NCI-H748 (cell line): Measurements from ENCODE around the gene CNBP.
A peak's percentile ranks its signal among the peaks of the same experiment; 100 is the strongest.
"Not testable (repeated sequence)": the region's sequence is repeated elsewhere in the genome, so short reads cannot be mapped to it uniquely, and the experiment has no call there.

Experiments
- DNase-seq: peaks from one replicate; lab custom pipeline; 2025; ENCODE audit not compliant: unreplicated experiment; lab: John Stamatoyannopoulos, UW

CNBP gene

GRCh38 chr3:129183569-129184395 lies at the start of gene CNBP:
Gene CNBP (minus strand): TSS chr3:129183896. CDS start chr3:129171757, 12,139 bp downstream.
- DNase-seq, result peak; percentile 94

- DNase-seq, result peak; percentile 34
Measured at GRCh38 chr3:129231331-129232119, 47.8 kb upstream of the CNBP start.

DNA sequence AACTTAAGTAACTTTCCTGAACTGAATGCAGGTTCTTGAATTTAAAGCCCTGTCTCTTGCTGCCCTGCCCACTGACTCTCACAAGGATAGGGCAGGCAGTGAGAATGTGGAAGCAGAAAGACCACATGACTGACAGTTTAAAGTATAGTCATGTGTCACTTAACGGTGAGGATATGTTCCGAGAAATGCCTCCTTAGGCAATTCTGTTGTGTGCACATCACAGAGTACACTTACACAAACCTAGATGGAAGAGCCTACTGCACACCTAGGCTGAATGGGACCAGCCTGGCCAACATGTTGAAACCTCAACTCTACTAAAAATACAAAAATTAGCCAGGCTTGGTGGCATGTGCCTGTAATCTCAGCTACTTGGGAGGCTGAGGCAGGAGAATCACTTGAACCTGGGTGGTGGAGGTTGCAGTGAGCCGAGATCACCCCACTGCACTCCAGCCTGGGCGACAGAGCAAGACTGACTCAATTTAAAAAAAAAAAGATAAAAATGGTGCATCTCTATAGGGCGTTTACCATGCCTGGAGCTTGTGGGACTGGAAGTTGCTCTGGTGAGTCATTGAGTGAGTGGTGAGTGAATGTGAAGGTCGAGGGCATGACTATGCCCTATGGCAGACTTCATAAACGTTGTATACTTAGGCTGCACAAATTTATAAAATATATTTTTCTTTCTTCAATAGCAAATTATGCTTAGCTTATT lies 46.8 kb upstream of the CNBP start:
- DNase-seq, result no peak

- no peak for DNase-seq
Measured at GRCh38 chr3:129228891-129229585, 45.3 kb upstream of the CNBP start.

- no peak for DNase-seq
Measured at GRCh38 chr3:129226374-129226773, 42.7 kb upstream of the CNBP start.

GRCh38 chr3:129224984-129225393 lies 41.3 kb upstream of the CNBP start:
- DNase-seq, result peak; percentile 1

- not testable (repeated sequence) for DNase-seq
Measured at GRCh38 chr3:129224387-129224786, 40.7 kb upstream of the CNBP start.

DNA sequence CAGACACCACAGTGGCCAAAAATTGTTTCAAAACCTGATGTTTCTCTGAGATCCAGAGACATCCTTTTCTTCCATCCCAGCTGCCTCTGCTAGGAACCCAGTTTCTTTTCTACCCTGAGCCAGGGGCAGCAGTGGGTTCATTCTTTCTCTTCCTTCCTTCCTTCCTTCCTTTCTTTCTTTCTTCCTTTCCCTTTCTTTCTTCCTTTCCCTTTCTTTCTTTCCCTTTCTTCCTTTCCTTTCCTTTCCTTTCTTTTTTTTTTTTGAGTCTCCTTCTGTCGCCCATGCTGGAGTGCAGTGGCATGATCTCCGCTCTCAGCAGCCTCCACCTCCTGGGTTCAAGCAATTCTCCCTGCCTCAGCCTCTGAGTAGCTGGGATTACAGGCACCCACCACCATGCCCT lies 35.0 kb upstream of the CNBP start:
- DNase-seq, result no peak

GRCh38 chr3:129213238-129213637 lies 29.5 kb upstream of the CNBP start:
- no peak for DNase-seq

GRCh38 chr3:129211772-129212171 lies 28.1 kb upstream of the CNBP start:
- DNase-seq, result peak; percentile 41

DNA sequence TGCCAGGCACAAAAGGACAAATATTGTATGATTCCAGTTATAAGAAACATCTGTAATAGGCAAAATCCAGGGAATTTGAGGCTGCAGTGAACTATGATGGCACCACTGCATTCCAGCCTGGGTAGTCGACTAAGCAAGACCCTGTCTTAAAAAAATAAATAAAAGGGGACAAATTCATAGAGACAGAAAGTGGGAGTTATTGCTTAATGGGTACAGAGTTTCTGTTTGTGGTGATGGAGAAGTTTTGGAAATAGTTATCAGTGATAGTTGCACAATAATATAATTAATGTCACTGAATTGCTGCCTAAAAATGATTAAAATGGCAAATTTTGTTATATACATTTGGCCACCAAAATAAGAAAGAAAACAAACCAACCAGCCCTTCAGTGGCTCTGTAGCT lies 27.6 kb upstream of the CNBP start:
- DNase-seq, result no peak

GRCh38 chr3:129207479-129207878 lies 23.8 kb upstream of the CNBP start:
- no peak for DNase-seq

GRCh38 chr3:129205109-129205832 lies 21.6 kb upstream of the CNBP start:
- no peak for DNase-seq

- no peak for DNase-seq
Measured at GRCh38 chr3:129204473-129204872, 20.8 kb upstream of the CNBP start.

GRCh38 chr3:129199366-129199765 lies 15.7 kb upstream of the CNBP start:
- DNase-seq, result no peak

DNA sequence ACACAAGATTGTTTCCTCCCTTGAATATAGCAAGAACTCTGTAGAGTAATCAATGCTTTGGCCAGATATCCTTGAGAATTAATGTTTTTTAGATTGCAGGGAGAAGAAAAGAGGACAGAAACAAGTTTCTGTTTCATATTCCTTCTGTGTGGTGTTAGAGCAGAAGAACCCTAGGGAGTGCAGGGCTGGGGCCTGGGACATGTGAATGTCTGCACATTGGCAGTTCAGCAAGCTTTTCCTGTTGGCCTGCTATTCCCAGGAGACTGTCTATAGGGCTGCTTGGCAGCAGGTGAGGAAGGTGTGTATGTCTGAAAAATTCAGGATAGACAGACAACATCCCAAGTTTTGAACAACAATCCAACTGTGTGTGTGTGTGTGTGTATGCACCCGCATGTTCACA lies 13.6 kb upstream of the CNBP start:
- DNase-seq, result no peak

- no peak for DNase-seq
Measured at GRCh38 chr3:129196601-129197000, 12.9 kb upstream of the CNBP start.

DNA sequence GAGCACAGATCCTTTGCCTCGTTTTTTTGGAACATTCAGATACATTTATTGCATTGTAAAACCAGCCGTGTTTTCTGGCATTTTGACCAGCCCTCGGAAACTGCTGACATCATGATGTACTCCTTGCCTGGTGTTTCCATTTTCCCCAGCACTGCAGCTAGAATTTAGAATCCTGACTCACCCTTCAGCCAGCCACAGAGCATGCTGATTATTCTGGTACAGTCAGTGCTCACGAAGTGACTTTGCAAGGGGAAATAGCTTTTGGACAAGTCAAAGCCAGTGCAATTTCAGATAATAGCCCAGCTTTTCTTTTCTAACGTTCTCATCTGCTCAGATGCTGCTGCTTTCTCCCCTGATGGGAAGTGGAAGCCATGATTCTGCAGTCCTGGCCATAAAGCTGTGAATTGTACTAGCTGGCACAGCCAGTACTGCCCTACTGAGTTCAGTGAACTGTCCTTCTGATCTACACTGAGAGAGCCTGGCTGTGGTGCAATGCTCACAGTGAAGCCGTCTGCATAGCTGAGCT lies 12.1 kb upstream of the CNBP start:
- DNase-seq, result no peak

GRCh38 chr3:129189793-129190192 lies 6.1 kb upstream of the CNBP start:
- not testable (repeated sequence) for DNase-seq

DNA sequence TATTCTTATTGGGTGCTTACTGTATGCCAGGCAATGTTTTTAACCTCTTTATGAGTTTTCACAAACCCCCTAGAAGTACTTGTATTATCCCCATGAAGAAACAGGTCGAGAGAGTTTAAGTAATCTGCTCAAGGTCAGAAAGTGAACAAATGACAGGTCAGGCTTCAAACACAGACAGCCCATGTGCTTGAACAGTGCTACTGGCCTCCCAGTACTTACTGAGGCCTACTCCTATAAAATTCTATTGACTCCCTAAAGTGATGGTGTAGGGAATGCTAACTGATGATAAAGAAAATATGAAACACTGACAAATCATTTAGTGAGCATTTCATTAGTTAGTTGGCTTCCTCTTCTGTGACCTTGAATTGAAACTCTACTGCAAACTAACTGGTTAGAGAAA lies 4.2 kb upstream of the CNBP start:
- DNase-seq, result no peak
